Measurements from ENCODE around the gene C1orf232. TPM values are rescaled to one million over a fixed set of nuclear protein-coding genes. Genes with fewer than 3 reads are reported as not detected.

The C1orf232 gene
- total and polyA plus RNA-seq, 2 of the 13 experiments (the other 11 are each of a cell fraction or from before 2014, with no cell fraction given), result not detected

DNA sequence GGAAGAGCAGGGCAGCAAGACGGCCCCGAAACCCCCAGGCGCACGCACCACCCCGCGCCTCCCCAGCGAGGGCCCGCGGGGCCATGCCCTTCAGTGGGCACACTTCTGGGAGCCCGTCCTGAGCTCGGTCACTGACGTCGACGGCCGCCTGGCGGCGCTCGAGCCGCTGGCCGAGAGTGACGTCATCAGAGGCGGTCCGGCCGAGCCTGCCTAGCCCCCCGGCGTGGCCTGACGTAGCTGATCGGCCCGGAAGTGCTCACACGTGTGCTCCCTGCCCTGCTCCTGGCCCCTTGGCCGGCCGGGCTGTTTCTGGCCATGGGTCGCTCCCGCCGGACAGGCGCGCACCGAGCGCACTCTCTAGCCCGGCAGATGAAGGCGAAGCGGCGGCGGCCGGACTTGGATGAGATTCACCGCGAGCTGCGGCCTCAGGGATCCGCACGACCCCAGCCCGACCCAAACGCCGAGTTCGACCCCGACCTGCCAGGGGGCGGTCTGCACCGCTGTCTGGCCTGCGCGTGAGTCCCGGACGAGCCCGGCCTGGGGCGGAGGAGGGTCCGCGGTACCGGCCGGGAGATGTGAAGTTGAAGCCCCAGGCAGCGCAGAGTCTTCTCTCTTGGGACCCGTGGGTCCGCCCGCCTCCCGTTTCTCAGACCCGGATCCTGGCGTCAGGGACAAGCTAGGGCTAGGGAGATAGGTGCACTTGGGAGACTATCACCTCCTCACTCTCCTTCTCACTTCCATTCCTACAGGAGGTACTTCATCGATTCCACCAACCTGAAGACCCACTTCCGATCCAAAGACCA is 1.1 kb upstream of the C1orf232 start, which contains the start of gene ZNF593 (continued):
- peak; percentile 74; the same call in 1 of the 2 replicates for TF ChIP-seq ZNF891 (CRISPR knock-in tag; IDR thresholded peaks at IDR 0.05)
- TF ChIP-seq TEAD2 (CRISPR knock-in tag; IDR thresholded peaks at IDR 0.05), result 0 out of 2 replicates have a peak, but pooled peaks have one; percentile 39
- TF ChIP-seq XBP1 (CRISPR knock-in tag; IDR thresholded peaks at IDR 0.05), result peak; percentile 52; the same call in 1 of the 2 replicates
- TF ChIP-seq TIGD3 (CRISPR knock-in tag; IDR thresholded peaks at IDR 0.05; ENCODE audit: borderline replicate concordance), result 0 out of 2 replicates have a peak, but pooled peaks have one; percentile 31
- peak; percentile 92 for TF ChIP-seq SNAPC2 (CRISPR knock-in tag; IDR thresholded peaks at IDR 0.05)
- TF ChIP-seq PITX1 (CRISPR knock-in tag; IDR thresholded peaks at IDR 0.05), result peak; percentile 69; the same call in 1 of the 2 replicates
- TF ChIP-seq SRY (CRISPR knock-in tag; IDR thresholded peaks at IDR 0.05), result peak; percentile 93
- TF ChIP-seq ZNF724P (CRISPR knock-in tag; IDR thresholded peaks at IDR 0.05; ENCODE audit: borderline replicate concordance), result peak; percentile 70; the same call in 1 of the 2 replicates
- peak; percentile 26 for TF ChIP-seq SKI (IDR thresholded peaks at IDR 0.05; ENCODE audit: partially characterized antibody)
- peak; percentile 57 for TF ChIP-seq PHF21A (CRISPR knock-in tag; IDR thresholded peaks at IDR 0.05)
- TF ChIP-seq PRPF4 (IDR thresholded peaks at IDR 0.05; ENCODE audit: low read depth, low read length, poor library complexity, severe bottlenecking), result no peak
- peak; percentile 79 for TF ChIP-seq MED8 (CRISPR knock-in tag; IDR thresholded peaks at IDR 0.05; ENCODE audit: insufficient replicate concordance)
- TF ChIP-seq, protein P1, sequence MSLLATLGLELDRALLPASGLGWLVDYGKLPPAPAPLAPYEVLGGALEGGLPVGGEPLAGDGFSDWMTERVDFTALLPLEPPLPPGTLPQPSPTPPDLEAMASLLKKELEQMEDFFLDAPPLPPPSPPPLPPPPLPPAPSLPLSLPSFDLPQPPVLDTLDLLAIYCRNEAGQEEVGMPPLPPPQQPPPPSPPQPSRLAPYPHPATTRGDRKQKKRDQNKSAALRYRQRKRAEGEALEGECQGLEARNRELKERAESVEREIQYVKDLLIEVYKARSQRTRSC (CRISPR knock-in tag; IDR thresholded peaks at IDR 0.05; ENCODE audit: low read depth), result no peak
- TF ChIP-seq RARG (CRISPR knock-in tag; IDR thresholded peaks at IDR 0.05; ENCODE audit: low read depth), result no peak
- TF ChIP-seq KLF13 (CRISPR knock-in tag; IDR thresholded peaks at IDR 0.05), result no peak
- TF ChIP-seq, protein P2, sequence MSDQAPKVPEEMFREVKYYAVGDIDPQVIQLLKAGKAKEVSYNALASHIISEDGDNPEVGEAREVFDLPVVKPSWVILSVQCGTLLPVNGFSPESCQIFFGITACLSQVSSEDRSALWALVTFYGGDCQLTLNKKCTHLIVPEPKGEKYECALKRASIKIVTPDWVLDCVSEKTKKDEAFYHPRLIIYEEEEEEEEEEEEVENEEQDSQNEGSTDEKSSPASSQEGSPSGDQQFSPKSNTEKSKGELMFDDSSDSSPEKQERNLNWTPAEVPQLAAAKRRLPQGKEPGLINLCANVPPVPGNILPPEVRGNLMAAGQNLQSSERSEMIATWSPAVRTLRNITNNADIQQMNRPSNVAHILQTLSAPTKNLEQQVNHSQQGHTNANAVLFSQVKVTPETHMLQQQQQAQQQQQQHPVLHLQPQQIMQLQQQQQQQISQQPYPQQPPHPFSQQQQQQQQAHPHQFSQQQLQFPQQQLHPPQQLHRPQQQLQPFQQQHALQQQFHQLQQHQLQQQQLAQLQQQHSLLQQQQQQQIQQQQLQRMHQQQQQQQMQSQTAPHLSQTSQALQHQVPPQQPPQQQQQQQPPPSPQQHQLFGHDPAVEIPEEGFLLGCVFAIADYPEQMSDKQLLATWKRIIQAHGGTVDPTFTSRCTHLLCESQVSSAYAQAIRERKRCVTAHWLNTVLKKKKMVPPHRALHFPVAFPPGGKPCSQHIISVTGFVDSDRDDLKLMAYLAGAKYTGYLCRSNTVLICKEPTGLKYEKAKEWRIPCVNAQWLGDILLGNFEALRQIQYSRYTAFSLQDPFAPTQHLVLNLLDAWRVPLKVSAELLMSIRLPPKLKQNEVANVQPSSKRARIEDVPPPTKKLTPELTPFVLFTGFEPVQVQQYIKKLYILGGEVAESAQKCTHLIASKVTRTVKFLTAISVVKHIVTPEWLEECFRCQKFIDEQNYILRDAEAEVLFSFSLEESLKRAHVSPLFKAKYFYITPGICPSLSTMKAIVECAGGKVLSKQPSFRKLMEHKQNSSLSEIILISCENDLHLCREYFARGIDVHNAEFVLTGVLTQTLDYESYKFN (CRISPR knock-in tag; conservative IDR thresholded peaks at IDR 0.05), result peak; percentile 71
- peak; percentile 84 for TF ChIP-seq PTBP1 (IDR thresholded peaks at IDR 0.05; ENCODE audit: low read depth, low read length, poor library complexity, severe bottlenecking)
- TF ChIP-seq, protein P3, sequence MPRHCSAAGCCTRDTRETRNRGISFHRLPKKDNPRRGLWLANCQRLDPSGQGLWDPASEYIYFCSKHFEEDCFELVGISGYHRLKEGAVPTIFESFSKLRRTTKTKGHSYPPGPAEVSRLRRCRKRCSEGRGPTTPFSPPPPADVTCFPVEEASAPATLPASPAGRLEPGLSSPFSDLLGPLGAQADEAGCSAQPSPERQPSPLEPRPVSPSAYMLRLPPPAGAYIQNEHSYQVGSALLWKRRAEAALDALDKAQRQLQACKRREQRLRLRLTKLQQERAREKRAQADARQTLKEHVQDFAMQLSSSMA (CRISPR knock-in tag; IDR thresholded peaks at IDR 0.05), result no peak
- no peak for TF ChIP-seq NFE2L1 (CRISPR knock-in tag; IDR thresholded peaks at IDR 0.05; ENCODE audit: borderline replicate concordance)
- peak; percentile 56 for TF ChIP-seq HNF4A (CRISPR knock-in tag; IDR thresholded peaks at IDR 0.05)
- peak; percentile 90 for TF ChIP-seq ARNT2 (CRISPR knock-in tag; IDR thresholded peaks at IDR 0.05; ENCODE audit: low read depth)
- TF ChIP-seq ZNF343 (CRISPR knock-in tag; IDR thresholded peaks at IDR 0.05), result no peak; the same call in 1 of the 2 replicates
- TF ChIP-seq ZNF121 (CRISPR knock-in tag; IDR thresholded peaks at IDR 0.05), result no peak
- TF ChIP-seq NR2F6 (IDR thresholded peaks at IDR 0.05), result no peak
- TF ChIP-seq NR2F6 (CRISPR knock-in tag; IDR thresholded peaks at IDR 0.05), result peak; percentile 76

Data from HepG2 (cell line).